Endothelial cell of umbilical vein (primary cell): ENCODE results near the gene DET1. TPM values are rescaled to one million over a fixed set of nuclear protein-coding genes. Genes with fewer than 3 reads are reported as not detected.

ENCODE experiments used
- BruUV-seq: library from RNA; stranded (reverse); fragments of 400-500 nt; replicated peaks from 2 replicates; lab custom pipeline; 2021; lab: Mats Ljungman, UMichigan
- CTCF ChIA-PET: fragments of 300-600, 350-600 bp; sonication (Branson Sonifier 250); formaldehyde crosslinking; loops from one replicate; lab custom pipeline; 2021; ENCODE audit warnings: antibody characterized with exemption, inconsistent platforms; lab: Charles Lee
- POLR2A ChIA-PET: fragments of 300-600, 350-600 bp; sonication (Branson Sonifier 250); formaldehyde crosslinking; loops from one replicate; lab custom pipeline; 2021; ENCODE audit warnings: antibody characterized with exemption, inconsistent platforms; lab: Charles Lee
- DNase-seq: peaks from one replicate; pipeline ENCODE4 v3.0.0-alpha.2; 2011; ENCODE audit warnings: low read depth, low spot score
- FAIRE-seq: peaks from 2 replicates; lab custom pipeline; 2011; peaks lifted over from hg19 to GRCh38; lab: Jason Lieb, UNC
- H2AFZ ChIP-seq: 2 replicates; pipeline ENCODE4 v1.6.0; 2012; ENCODE audit warnings: low read depth, low read length, control low read depth, inconsistent platforms
- H3K27ac ChIP-seq: 2 replicates; pipeline ENCODE4 v1.5.1; 2011; ENCODE audit warnings: low read depth, mild to moderate bottlenecking, control low read depth, low read length, moderate library complexity; ENCODE audit not compliant: insufficient read depth
- H3K27me3 ChIP-seq, 2 experiments: 2 replicates each; pipeline versions ENCODE4 v1.6.0 to v1.6.1; 2011; ENCODE audit warnings: low read length in 2 of 2, mixed read lengths in 1 of 2; ENCODE audit not compliant: control insufficient read depth in 2 of 2, insufficient read depth in 2 of 2
- H3K36me3 ChIP-seq, 2 experiments: 2 replicates in 1 of 2; 3 replicates in 1 of 2; pipeline ENCODE4 v1.5.1; 2011; ENCODE audit warnings: low read length in 2 of 2, mild to moderate bottlenecking in 1 of 2, moderate library complexity in 1 of 2; ENCODE audit not compliant: control insufficient read depth in 2 of 2, insufficient read depth in 2 of 2; ENCODE audit errors: extremely low read depth in 1 of 2
- H3K4me1 ChIP-seq: 3 replicates; pipeline ENCODE4 v1.5.1; 2011; ENCODE audit warnings: mild to moderate bottlenecking, low read length; ENCODE audit not compliant: control insufficient read depth, insufficient read depth; ENCODE audit errors: extremely low read depth
- H3K4me2 ChIP-seq: 2 replicates; pipeline ENCODE4 v1.6.1; 2011; ENCODE audit warnings: low read length, control low read depth, mixed read lengths; ENCODE audit not compliant: insufficient read depth
- H3K4me3 ChIP-seq, 3 experiments: fragments of 200-600 bp in 1 of 3; sonication (generic), shearing (Covaris generic) in 1 of 3; replicated peaks in 1 of 3; 2 replicates each; pipeline ENCODE4 v1.5.1; 2011 to 2016; ENCODE audit warnings: control low read depth in 3 of 3, low read length in 3 of 3, mild to moderate bottlenecking in 2 of 3, inconsistent platforms in 1 of 3, low read depth in 1 of 3, moderate library complexity in 1 of 3; ENCODE audit not compliant: insufficient read depth in 1 of 3
- H3K79me2 ChIP-seq: 2 replicates; pipeline ENCODE4 v1.6.0; 2012; ENCODE audit warnings: low read length, inconsistent platforms; ENCODE audit not compliant: control insufficient read depth, insufficient read depth
- H3K9ac ChIP-seq: replicated peaks from 2 replicates; pipeline ENCODE3; 2011; ENCODE audit warnings: low read length, control low read depth; ENCODE audit not compliant: insufficient read depth; ENCODE audit errors: extremely low read depth
- H3K9me1 ChIP-seq: replicated peaks from 3 replicates; pipeline ENCODE4 v1.6.0; 2011; ENCODE audit warnings: mild to moderate bottlenecking, low read length; ENCODE audit not compliant: control insufficient read depth, insufficient read depth; ENCODE audit errors: extremely low read depth
- H3K9me3 ChIP-seq: replicated peaks from 2 replicates; pipeline ENCODE4 v1.5.1; 2012; ENCODE audit warnings: low read length, inconsistent platforms; ENCODE audit not compliant: control insufficient read depth, insufficient read depth
- H4K20me1 ChIP-seq: replicated peaks from 2 replicates; pipeline ENCODE3; 2011; ENCODE audit warnings: mild to moderate bottlenecking, low read length; ENCODE audit not compliant: control insufficient read depth, insufficient read depth; ENCODE audit errors: extremely low read depth
- CTCF ChIP-seq, 2 donors: IDR thresholded peaks; 1 replicate in 1 of 2; 2 replicates in 1 of 2; pipeline ENCODE4 v1.5.1; 2011; ENCODE audit warnings: low read length in 2 of 2, mild to moderate bottlenecking in 2 of 2, moderate library complexity in 2 of 2, control low read depth in 1 of 2, inconsistent platforms in 1 of 2, low read depth in 1 of 2; ENCODE audit not compliant: insufficient read depth in 1 of 2; ENCODE audit errors: extremely low read depth in 1 of 2
- EZH2 ChIP-seq: IDR thresholded peaks from 2 replicates; pipeline ENCODE4 v1.6.1; 2012; ENCODE audit warnings: borderline replicate concordance, low read depth, mild to moderate bottlenecking, moderate library complexity, low read length, inconsistent platforms; ENCODE audit not compliant: severe bottlenecking
- FOS ChIP-seq: IDR thresholded peaks from 2 replicates; pipeline ENCODE4 v1.6.1; 2011; ENCODE audit warnings: mild to moderate bottlenecking, low read length, moderate library complexity, borderline replicate concordance; ENCODE audit not compliant: insufficient read depth
- GATA2 ChIP-seq: IDR thresholded peaks from 2 replicates; pipeline ENCODE4 v1.7.0; 2011; ENCODE audit warnings: low read depth, mild to moderate bottlenecking, moderate library complexity, mixed read lengths, low read length; ENCODE audit not compliant: insufficient read length, insufficient read depth
- JUN ChIP-seq: IDR thresholded peaks from 2 replicates; pipeline ENCODE4 v1.6.1; 2011; ENCODE audit warnings: borderline replicate concordance, low read depth; ENCODE audit not compliant: insufficient read length, insufficient read depth
- POLR2A ChIP-seq: IDR thresholded peaks from 2 replicates; pipeline ENCODE4 v1.6.1; 2012; ENCODE audit warnings: low read depth, mild to moderate bottlenecking, control low read depth, low read length
- POLR2AphosphoS5 ChIP-seq: IDR thresholded peaks from 2 replicates; pipeline ENCODE4 v1.6.1; 2012; ENCODE audit warnings: low read depth, mild to moderate bottlenecking, control low read depth, low read length, moderate library complexity; ENCODE audit not compliant: insufficient read depth
- dilution Hi-C: fragments of 300-500 bp; cut with MboI; formaldehyde crosslinking; loops from one replicate; pipeline ENCODE4 v1.15.0; 2019; ENCODE audit warnings: low sequenced_read_pairs; ENCODE audit not compliant: extremely low pct_ligation_motif_present
- intact Hi-C: fragments of 100-400 bp; cut with micrococcal nuclease; formaldehyde crosslinking; loops from one replicate; pipeline ENCODE4 v1.10.0; 2022
- polyA plus RNA-seq, 4 experiments: library from polyadenylated mRNA; depleted of rRNA in 3 of 4; stranded (reverse) in 3 of 4; unstranded in 1 of 4; fragments of >200 nt; gene quantifications; 2 replicates each; pipeline versions ENCODE4 v1.2.1 to v1.2.3, GENCODE V29; 2011 to 2012; ENCODE audit warnings: missing spikeins in 1 of 4
- total RNA-seq: library from RNA; stranded (reverse); gene quantifications from 2 replicates; pipeline ENCODE4 v1.2.3, GENCODE V29; 2021
- TF ChIP-seq, protein P1 (sequence below): IDR thresholded peaks from 2 replicates; pipeline ENCODE4 v1.6.1; 2011; ENCODE audit not compliant: insufficient read depth, insufficient read length

The DET1 gene
- total and polyA plus RNA-seq, 2 donors (not counting 3 experiments of a cell fraction or from before 2014, with no cell fraction given) = 5.2 to 5.6 TPM

- H3K27ac ChIP-seq = no peak overlapping the region
- H3K4me1 ChIP-seq = no peaks in the 10 kb centered on the region
- H3K9ac ChIP-seq = no peak overlapping the region
- ChIA-PET CTCF (no interaction called here), POLR2A (no interaction called here)
- FAIRE-seq = no peak
- no peak for DNase-seq
- no peaks in the 10 kb centered on the region for H3K9me3 ChIP-seq
- dilution Hi-C loops (no loop called here), intact Hi-C loops (no loop called here)
- no peaks in the 10 kb centered on the region for H4K20me1 ChIP-seq
- no peaks in the 10 kb centered on the region for H3K36me3 ChIP-seq
- no peaks in the 10 kb centered on the region for H3K27me3 ChIP-seq
- H3K9me1 ChIP-seq = no peaks in the 10 kb centered on the region
- H3K4me3 ChIP-seq = no peak overlapping the region
- no peak for TF ChIP-seq JUN
- TF ChIP-seq, protein P1, sequence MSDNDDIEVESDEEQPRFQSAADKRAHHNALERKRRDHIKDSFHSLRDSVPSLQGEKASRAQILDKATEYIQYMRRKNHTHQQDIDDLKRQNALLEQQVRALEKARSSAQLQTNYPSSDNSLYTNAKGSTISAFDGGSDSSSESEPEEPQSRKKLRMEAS = no peak
- no peak for TF ChIP-seq FOS
- no peak for TF ChIP-seq POLR2A
- no peak for TF ChIP-seq EZH2
- no peak for TF ChIP-seq POLR2AphosphoS5
- TF ChIP-seq GATA2 = no peak
- TF ChIP-seq CTCF (IDR thresholded peaks at IDR 0.05; ENCODE audit: extremely low read depth in 1 of 2, insufficient read depth in 1 of 2, low read depth in 1 of 2, low read length in 2 of 2) = no peak
- H2AFZ ChIP-seq = no peak overlapping the region
- no TSS peak for BruUV-seq
- H3K4me2 ChIP-seq = no peak overlapping the region
- H3K79me2 ChIP-seq = no peaks in the 10 kb centered on the region
These were observed 7.0 kb downstream of the DET1 start for GRCh38 chr15:88539441-88539840.
